Smooth muscle cell (in vitro differentiated cells): ENCODE results near the gene IDE. TPM values are rescaled to one million over a fixed set of nuclear protein-coding genes. Genes with fewer than 3 reads are reported as not detected.

ENCODE experiments used
- DNase-seq: peaks from one replicate; lab custom pipeline; 2025; ENCODE audit not compliant: unreplicated experiment; lab: John Stamatoyannopoulos, UW
- H2AFZ ChIP-seq: fragments of 200-600 bp; sonication (generic); 2 replicates; pipeline ENCODE4 v1.6.0; 2016; ENCODE audit warnings: antibody characterized with exemption, low read depth, mild to moderate bottlenecking
- H3F3A ChIP-seq: fragments of 200-600 bp; sonication (generic); 2 replicates; pipeline ENCODE4 v1.6.0; 2017; ENCODE audit warnings: antibody characterized with exemption, low read depth
- H3K27ac ChIP-seq: fragments of 200-600 bp; sonication (generic); 2 replicates; pipeline ENCODE4 v1.5.1; 2016; ENCODE audit warnings: low read depth, mild to moderate bottlenecking
- H3K27me3 ChIP-seq: fragments of 200-600 bp; sonication (generic); 2 replicates; pipeline ENCODE4 v1.6.1; 2016; ENCODE audit warnings: low read depth, mild to moderate bottlenecking
- H3K36me3 ChIP-seq: fragments of 200-600 bp; sonication (generic); 2 replicates; pipeline ENCODE4 v1.5.1; 2016; ENCODE audit warnings: low read depth
- H3K4me1 ChIP-seq: fragments of 200-600 bp; sonication (generic); 2 replicates; pipeline ENCODE4 v1.5.1; 2016; ENCODE audit warnings: low read depth
- H3K4me2 ChIP-seq: fragments of 200-600 bp; sonication (generic); 2 replicates; pipeline ENCODE4 v1.6.0; 2016; ENCODE audit warnings: mild to moderate bottlenecking
- H3K4me3 ChIP-seq: fragments of 200-600 bp; sonication (generic); 2 replicates; pipeline ENCODE4 v1.5.1; 2016; ENCODE audit warnings: mild to moderate bottlenecking
- H3K79me2 ChIP-seq: fragments of 200-600 bp; sonication (generic); 2 replicates; pipeline ENCODE4 v1.6.0; 2016; ENCODE audit warnings: low read depth, mild to moderate bottlenecking
- H3K9ac ChIP-seq: fragments of 200-600 bp; sonication (generic); 2 replicates; pipeline ENCODE4 v1.6.0; 2016; ENCODE audit warnings: low read depth
- H3K9me3 ChIP-seq: fragments of 200-600 bp; sonication (generic); replicated peaks from 2 replicates; pipeline ENCODE4 v1.5.1; 2016; ENCODE audit warnings: low read depth
- H4K20me1 ChIP-seq: fragments of 200-600 bp; sonication (generic); 2 replicates; pipeline ENCODE4 v1.6.0; 2016; ENCODE audit warnings: low read depth
- CTCF ChIP-seq: fragments of 200-600 bp; sonication (generic); IDR thresholded peaks from 2 replicates; pipeline ENCODE4 v1.5.1; 2017; ENCODE audit warnings: borderline replicate concordance, mild to moderate bottlenecking, antibody characterized with exemption; ENCODE audit not compliant: insufficient read depth, poor library complexity, severe bottlenecking
- WGBS: methylation state at CpG from one replicate; pipeline ENCODE4 v1.1.7; 2016; ENCODE audit warnings: low lambda C conversion rate; 5-methylcytosine and 5-hydroxymethylcytosine counted together
- polyA plus RNA-seq: library from polyadenylated mRNA; unstranded; fragments of >200 nt; fragmentation: Nextera tagmentation; extraction: Ambion mirVana; gene quantifications from 2 replicates; pipeline ENCODE4 v1.2.1, GENCODE V29; 2016
- total RNA-seq: library from RNA; depleted of rRNA; stranded (reverse); fragments of >200 nt; gene quantifications from 2 replicates; pipeline ENCODE4 v1.2.3, GENCODE V29; 2014

The IDE gene
- total and polyA plus RNA-seq, 2 experiments from 2014 or later: 12.8 to 30.6 TPM

GRCh38 chr10:92517034-92517655 lies 56.7 kb downstream of the IDE start:
- no peak for DNase-seq
- Histone ChIP-seq H3K4me2 (no peak overlapping the region), H3F3A (no peaks in the 10 kb centered on the region), H3K9ac (no peak overlapping the region), H3K4me1 (no peaks in the 10 kb centered on the region), H2AFZ (no peak overlapping the region), H3K79me2 (no peaks in the 10 kb centered on the region), H3K9me3 (no peaks in the 10 kb centered on the region), H3K36me3 (no peaks in the 10 kb centered on the region), H3K27ac (no peak overlapping the region), H3K27me3 (no peaks in the 10 kb centered on the region), H3K4me3 (no peak overlapping the region), H4K20me1 (no peaks in the 10 kb centered on the region)
- TF ChIP-seq CTCF: peak; percentile 75
- 56% methylated on average over 3 of the region's 3 CpGs for WGBS

GRCh38 chr10:92508866-92509265 lies 65.0 kb downstream of the IDE start:
- Histone ChIP-seq H3K9me3 (no peaks in the 10 kb centered on the region), H3K4me3 (no peak overlapping the region), H3F3A (no peaks in the 10 kb centered on the region), H3K9ac (no peak overlapping the region), H3K4me1 (peaks cover 10% of the 10 kb centered on the region), H3K27me3 (no peaks in the 10 kb centered on the region), H3K4me2 (no peak overlapping the region), H3K27ac (no peak overlapping the region), H3K36me3 (no peaks in the 10 kb centered on the region), H2AFZ (no peak overlapping the region), H3K79me2 (no peaks in the 10 kb centered on the region), H4K20me1 (no peaks in the 10 kb centered on the region)
- TF ChIP-seq CTCF: no peak
- DNase-seq: no peak
- WGBS: 94% methylated on average over 2 of the region's 2 CpGs

GRCh38 chr10:92506336-92506735 lies 67.6 kb downstream of the IDE start:
- no peaks in the 10 kb centered on the region for H3K36me3 ChIP-seq
- H3K4me2 ChIP-seq: no peak overlapping the region
- no peak overlapping the region for H3K4me3 ChIP-seq
- no peaks in the 10 kb centered on the region for H3F3A ChIP-seq
- 89% methylated on average over 2 of the region's 2 CpGs for WGBS
- no peaks in the 10 kb centered on the region for H3K79me2 ChIP-seq
- H4K20me1 ChIP-seq: no peaks in the 10 kb centered on the region
- H3K27me3 ChIP-seq: no peaks in the 10 kb centered on the region
- no peak overlapping the region for H3K27ac ChIP-seq
- no peak overlapping the region for H3K9ac ChIP-seq
- no peaks in the 10 kb centered on the region for H3K9me3 ChIP-seq
- TF ChIP-seq CTCF: no peak
- DNase-seq: no peak
- H3K4me1 ChIP-seq: peaks cover 10% of the 10 kb centered on the region
- no peak overlapping the region for H2AFZ ChIP-seq

GRCh38 chr10:92505044-92505443 lies 68.8 kb downstream of the IDE start:
- Histone ChIP-seq H3K4me3 (no peak overlapping the region), H3K4me1 (peaks cover 10% of the 10 kb centered on the region), H2AFZ (no peak overlapping the region), H3K4me2 (no peak overlapping the region), H3K79me2 (no peaks in the 10 kb centered on the region), H3K9ac (no peak overlapping the region), H3K9me3 (no peaks in the 10 kb centered on the region), H3F3A (no peaks in the 10 kb centered on the region), H3K27ac (no peak overlapping the region), H3K36me3 (no peaks in the 10 kb centered on the region), H4K20me1 (no peaks in the 10 kb centered on the region), H3K27me3 (no peaks in the 10 kb centered on the region)
- no peak for TF ChIP-seq CTCF
- DNase-seq: no peak
- 95% methylated on average over 5 of the region's 5 CpGs for WGBS
